Heart left ventricle (tissue), 13 donors: ENCODE measurements around the gene TAF6L.

Experiments
- CTCF ChIP-seq, 12 donors: fragments of 200-600 bp; sonication (generic) in 4 of 12; IDR thresholded peaks; one replicate each; pipeline versions ENCODE4 v1.5.0 to v1.8.0; 2018 to 2022; ENCODE audit warnings: antibody characterized with exemption in 12 of 12, mild to moderate bottlenecking in 5 of 12
- POLR2A ChIP-seq, 2 donors: fragments of 450-650 bp; IDR thresholded peaks; one replicate each; pipeline ENCODE4 v1.6.1; 2017; ENCODE audit warnings: antibody characterized with exemption in 2 of 2, mild to moderate bottlenecking in 2 of 2, moderate library complexity in 2 of 2
- donor health status: ischemic (EF 13 %, LVEDD 7.1; RV severe dilation, severe dysfunction).
- donor health status: DM: no; HTN: yes; CAD: no.
- donor health status: DM: no; HTN: no; CAD: no.
- donor health status: ischemic (EF 25% LVEDD 6.9; RV normal size, moderate dysfunction).
- donor health status: ischemic (EF 25% LVEDD 5.7; RV mildly dilated, moderate dysfunction).
- donor health status: ischemic (EF 35%, LVEDD 5.7; RV mildly dilated, moderate dysfunction).
- donor health status: nonischemic (EF 11% LVEDD 7.7; RV severe dilation, severe dysfunction).
- donor health status: DM: yes; HTN: yes; CAD: no.
- donor health status: PGD.
- donor health status: ischemic (EF 29% LVEDD 5.4; RV normal size, mild dysfunction).
- donor health status: nonischemic (EF 23%, LVEDD 6.1; RV moderate dilation, normal function).

GRCh38 chr11:62721994-62722393, 49.2 kb upstream of the TAF6L start:
- TF ChIP-seq CTCF (IDR thresholded peaks at IDR 0.05): no peak
- TF ChIP-seq POLR2A (IDR thresholded peaks at IDR 0.05): no peak
